ENCODE measurements around the gene ITGA3. TPM values are rescaled to one million over a fixed set of nuclear protein-coding genes. Genes with fewer than 3 reads are reported as not detected.

Gene ITGA3
- total RNA-seq, 5 donors from 2014 or later (not counting 1 experiment from before 2014, with no cell fraction given): 8.5 to 20.0 (median 14.8) TPM

DNA sequence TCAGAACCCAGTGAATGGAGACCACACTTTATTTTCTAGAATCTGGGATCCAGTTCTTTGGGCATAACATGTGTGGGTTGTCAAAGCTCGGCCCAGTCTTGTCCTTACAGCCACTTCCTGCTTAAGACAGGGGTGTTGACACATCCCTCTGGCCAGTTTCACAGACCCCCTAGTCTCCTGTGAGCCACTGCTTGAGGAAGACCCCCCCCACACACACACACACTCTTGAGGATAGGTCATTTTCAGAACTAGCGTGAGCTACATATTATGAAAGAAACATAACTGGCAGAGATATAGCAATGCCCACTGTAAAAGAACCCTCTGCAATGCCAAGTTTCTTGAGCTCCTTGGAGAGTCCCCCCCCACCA lies 36.0 kb downstream of the ITGA3 start:
- Histone ChIP-seq H3K4me1 (ENCODE audit: control insufficient read depth in 1 of 2, extremely low read depth in 1 of 2, insufficient read depth in 2 of 2, low read length in 2 of 2) (peaks cover 5 to 20% of the 10 kb centered on the region in 2 experiments), H3K9me3 (no peaks in the 10 kb centered on the region), H3K36me3 (ENCODE audit: control insufficient read depth in 2 of 2, extremely low read depth in 1 of 2, insufficient read depth in 1 of 2, low read length in 1 of 2) (no peaks in the 10 kb centered on the region), H3K27ac (ENCODE audit: low read length) (no peak overlapping the region), H3K27me3 (replicated peaks in 1 of 2; ENCODE audit: control insufficient read depth in 2 of 2, extremely low read depth in 1 of 2, insufficient read depth in 2 of 2, low read length in 1 of 2) (peaks cover 0 to 5% of the 10 kb centered on the region in 2 experiments), H3K4me3 (ENCODE audit: control insufficient read depth in 1 of 2, extremely low read depth in 1 of 2, low read length in 1 of 2) (no peak overlapping the region)
- CTCF ChIA-PET: interaction anchor here (0.5 to 1.9 kb wide), 7 partner anchors 14 to 835 kb away, joined by 3 to 6 read pairs (median 3); no protein-coding TSS in a partner anchor
- Mint-ChIP-seq H3K27ac (no peak overlapping the region), H3K9me3 (no peaks in the 10 kb centered on the region), H3K36me3 (no peaks in the 10 kb centered on the region), H3K4me3 (no peak overlapping the region), H3K27me3 (no peaks in the 10 kb centered on the region), H3K4me1 (peaks cover 23 to 36% (median 23%) of the 10 kb centered on the region in 3 donors)
- no CpG with 5 or more reads among the region's 2 CpGs for WGBS (ENCODE audit: insufficient coverage)
- POLR2A ChIA-PET: no interaction called here
- ATAC-seq (replicated peaks in 1 of 4): no peak
- no peak for DNase-seq

DNA sequence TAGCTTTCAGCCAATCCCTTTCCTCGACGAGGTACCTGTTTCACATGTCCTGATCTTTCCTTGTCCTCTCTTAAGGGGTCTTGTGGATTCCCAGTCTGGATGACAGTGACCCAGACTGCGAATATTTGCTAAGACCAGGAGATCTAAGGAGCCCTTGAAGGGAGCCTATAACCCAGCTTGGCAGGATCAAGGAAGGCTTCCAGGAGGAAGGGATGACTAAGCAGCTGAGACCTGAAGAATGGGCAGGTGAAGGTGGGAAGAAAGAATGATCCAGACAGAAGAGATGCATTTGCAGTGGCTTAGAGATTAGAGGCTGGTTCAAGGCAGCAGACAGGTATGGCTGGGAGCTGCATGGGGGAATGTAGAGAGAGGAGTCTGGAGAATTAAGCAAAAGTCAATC lies 37.3 kb downstream of the ITGA3 start:
- Mint-ChIP-seq H3K9me3 (no peaks in the 10 kb centered on the region), H3K27ac (peak overlapping the region; percentile 34 to 74), H3K27me3 (no peaks in the 10 kb centered on the region), H3K4me1 (peaks cover 28 to 45% (median 29%) of the 10 kb centered on the region in 3 donors), H3K4me3 (peak overlapping the region in 1 of 3 donors; percentile 95), H3K36me3 (no peaks in the 10 kb centered on the region)
- Histone ChIP-seq H3K4me3 (ENCODE audit: control insufficient read depth in 1 of 2, extremely low read depth in 1 of 2, low read length in 1 of 2) (no peak overlapping the region), H3K27me3 (replicated peaks in 1 of 2; ENCODE audit: control insufficient read depth in 2 of 2, extremely low read depth in 1 of 2, insufficient read depth in 2 of 2, low read length in 1 of 2) (peaks cover 0 to 5% of the 10 kb centered on the region in 2 experiments), H3K4me1 (ENCODE audit: control insufficient read depth in 1 of 2, extremely low read depth in 1 of 2, insufficient read depth in 2 of 2, low read length in 2 of 2) (peaks cover 5 to 26% of the 10 kb centered on the region in 2 experiments), H3K27ac (ENCODE audit: low read length) (no peak overlapping the region), H3K36me3 (ENCODE audit: control insufficient read depth in 2 of 2, extremely low read depth in 1 of 2, insufficient read depth in 1 of 2, low read length in 1 of 2) (peaks cover 0 to 10% of the 10 kb centered on the region in 2 donors), H3K9me3 (no peaks in the 10 kb centered on the region)
- ATAC-seq (replicated peaks in 1 of 4): no peak
- CTCF ChIA-PET: interaction anchor here (0.6 to 1.9 kb wide), 9 partner anchors 14 to 856 kb away, joined by 3 to 5 read pairs (median 4); partner anchors contain the start of gene SAMD14 (in 1 of the 2)
- 95% methylated on average over 3 of the region's 3 CpGs for WGBS (ENCODE audit: insufficient coverage)
- DNase-seq: no peak
- POLR2A ChIA-PET: no interaction called here

DNA sequence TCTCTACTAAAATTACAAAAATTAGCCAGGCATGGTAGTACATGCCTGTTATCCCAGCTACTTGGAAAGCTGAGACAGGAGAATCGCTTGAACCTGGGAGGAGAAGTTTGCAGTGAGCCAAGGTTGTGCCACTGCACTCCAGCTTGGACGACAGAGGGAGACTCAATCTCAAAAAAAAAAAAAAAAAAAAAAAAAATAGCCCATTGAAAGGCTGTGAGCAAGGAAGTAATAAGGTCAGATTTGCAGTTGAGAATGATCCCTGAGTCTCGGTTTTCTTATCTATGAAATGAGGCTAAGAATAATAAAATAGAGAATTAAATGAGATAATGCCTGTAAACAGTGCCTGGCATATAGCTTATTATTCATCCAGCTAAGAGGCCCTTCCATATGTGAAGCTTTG lies 37.9 kb downstream of the ITGA3 start:
- no peak for DNase-seq
- Mint-ChIP-seq H3K27ac (peak overlapping the region; percentile 96), H3K27me3 (no peaks in the 10 kb centered on the region), H3K4me3 (peak overlapping the region; percentile 95 to 97 (median 95)), H3K9me3 (no peaks in the 10 kb centered on the region), H3K36me3 (peaks cover 4% of the 10 kb centered on the region), H3K4me1 (peaks cover 31 to 51% (median 31%) of the 10 kb centered on the region in 3 donors)
- no CpG with 5 or more reads among the region's 3 CpGs for WGBS (ENCODE audit: insufficient coverage)
- H3K4me3 ChIP-seq (ENCODE audit: control insufficient read depth in 1 of 2, extremely low read depth in 1 of 2, low read length in 1 of 2): no peak overlapping the region
- peaks cover under 1 to 15% of the 10 kb centered on the region in 2 donors for H3K36me3 ChIP-seq (ENCODE audit: control insufficient read depth in 2 of 2, extremely low read depth in 1 of 2, insufficient read depth in 1 of 2, low read length in 1 of 2)
- ATAC-seq (replicated peaks in 1 of 4): no peak
- no peaks in the 10 kb centered on the region for H3K9me3 ChIP-seq
- peaks cover 0 to 5% of the 10 kb centered on the region in 2 experiments for H3K27me3 ChIP-seq (replicated peaks in 1 of 2; ENCODE audit: control insufficient read depth in 2 of 2, extremely low read depth in 1 of 2, insufficient read depth in 2 of 2, low read length in 1 of 2)
- CTCF ChIA-PET: interaction anchor here (0.6 to 1.8 kb wide), 32 partner anchors 8 to 857 kb away, joined by 3 to 14 read pairs (median 5); partner anchors contain the start of gene ITGA3 (in 1 of the 2)
- POLR2A ChIA-PET: interaction anchor here in 1 of 2 donors (0.7 kb wide), 1 partner anchor 93 kb away, joined by 10 read pairs; no protein-coding TSS in a partner anchor
- peak overlapping the region; percentile 55 for H3K27ac ChIP-seq (ENCODE audit: low read length)
- peaks cover 5 to 26% of the 10 kb centered on the region in 2 experiments for H3K4me1 ChIP-seq (ENCODE audit: control insufficient read depth in 1 of 2, extremely low read depth in 1 of 2, insufficient read depth in 2 of 2, low read length in 2 of 2)

DNA sequence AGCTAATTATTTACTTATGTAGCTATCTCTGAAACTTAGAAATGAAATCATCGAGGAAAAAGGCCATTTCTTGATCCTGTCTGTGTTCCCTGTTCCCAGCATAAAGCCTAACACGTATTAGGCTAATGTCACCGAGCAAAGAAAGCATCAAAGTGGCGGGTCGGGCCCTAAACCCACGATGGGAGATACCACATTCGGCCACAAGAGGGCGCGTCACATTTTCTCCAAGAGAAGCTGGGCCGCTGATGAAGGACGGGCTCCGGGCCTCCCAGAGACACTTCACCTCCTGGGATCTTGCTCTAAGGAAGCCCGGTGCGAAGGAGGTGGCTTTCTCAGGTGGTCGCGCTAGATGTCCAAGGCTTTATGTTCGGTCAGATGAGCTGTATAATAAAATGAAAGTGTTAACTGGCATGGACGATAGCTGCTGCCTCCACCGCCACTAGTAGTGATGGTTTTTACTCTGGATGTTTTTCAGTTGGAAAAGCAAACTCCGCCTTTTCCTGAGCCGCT lies 38.4 kb downstream of the ITGA3 start:
- Mint-ChIP-seq H3K4me3 (peak overlapping the region; percentile 95 to 97 (median 95)), H3K9me3 (no peaks in the 10 kb centered on the region), H3K36me3 (peaks cover 4% of the 10 kb centered on the region), H3K27me3 (no peaks in the 10 kb centered on the region), H3K4me1 (peaks cover 31 to 52% (median 31%) of the 10 kb centered on the region in 3 donors), H3K27ac (peak overlapping the region; percentile 96)
- under 1% methylated on average over 16 of the region's 21 CpGs for WGBS (ENCODE audit: insufficient coverage)
- ATAC-seq (replicated peaks in 1 of 4) (peak; percentile 47 to 52 (median 51)), DNase-seq (peak; percentile 53 to 96 (median 85))
- H3K27me3 ChIP-seq (replicated peaks in 1 of 2; ENCODE audit: control insufficient read depth in 2 of 2, extremely low read depth in 1 of 2, insufficient read depth in 2 of 2, low read length in 1 of 2): peaks cover 0 to 5% of the 10 kb centered on the region in 2 experiments
- POLR2A ChIA-PET: interaction anchor here (0.5 to 0.7 kb wide), 2 partner anchors 93 to 108 kb away, joined by 3 to 10 read pairs; no protein-coding TSS in a partner anchor
- H3K27ac ChIP-seq (ENCODE audit: low read length): peak overlapping the region; percentile 55
- CTCF ChIA-PET: interaction anchor here (0.6 to 1.8 kb wide), 36 partner anchors 9 to 681 kb away, joined by 3 to 14 read pairs (median 5); partner anchors contain the start of genes ITGA3 (in 1 of the 2) and PPP1R9B (in 1 of the 2)
- H3K4me3 ChIP-seq (ENCODE audit: control insufficient read depth in 1 of 2, extremely low read depth in 1 of 2, low read length in 1 of 2): peak overlapping the region; percentile 59 to 82
- peaks cover 5 to 26% of the 10 kb centered on the region in 2 experiments for H3K4me1 ChIP-seq (ENCODE audit: control insufficient read depth in 1 of 2, extremely low read depth in 1 of 2, insufficient read depth in 2 of 2, low read length in 2 of 2)
- H3K9me3 ChIP-seq: no peaks in the 10 kb centered on the region
- H3K36me3 ChIP-seq (ENCODE audit: control insufficient read depth in 2 of 2, extremely low read depth in 1 of 2, insufficient read depth in 1 of 2, low read length in 1 of 2): peaks cover 5 to 19% of the 10 kb centered on the region in 2 donors

DNA sequence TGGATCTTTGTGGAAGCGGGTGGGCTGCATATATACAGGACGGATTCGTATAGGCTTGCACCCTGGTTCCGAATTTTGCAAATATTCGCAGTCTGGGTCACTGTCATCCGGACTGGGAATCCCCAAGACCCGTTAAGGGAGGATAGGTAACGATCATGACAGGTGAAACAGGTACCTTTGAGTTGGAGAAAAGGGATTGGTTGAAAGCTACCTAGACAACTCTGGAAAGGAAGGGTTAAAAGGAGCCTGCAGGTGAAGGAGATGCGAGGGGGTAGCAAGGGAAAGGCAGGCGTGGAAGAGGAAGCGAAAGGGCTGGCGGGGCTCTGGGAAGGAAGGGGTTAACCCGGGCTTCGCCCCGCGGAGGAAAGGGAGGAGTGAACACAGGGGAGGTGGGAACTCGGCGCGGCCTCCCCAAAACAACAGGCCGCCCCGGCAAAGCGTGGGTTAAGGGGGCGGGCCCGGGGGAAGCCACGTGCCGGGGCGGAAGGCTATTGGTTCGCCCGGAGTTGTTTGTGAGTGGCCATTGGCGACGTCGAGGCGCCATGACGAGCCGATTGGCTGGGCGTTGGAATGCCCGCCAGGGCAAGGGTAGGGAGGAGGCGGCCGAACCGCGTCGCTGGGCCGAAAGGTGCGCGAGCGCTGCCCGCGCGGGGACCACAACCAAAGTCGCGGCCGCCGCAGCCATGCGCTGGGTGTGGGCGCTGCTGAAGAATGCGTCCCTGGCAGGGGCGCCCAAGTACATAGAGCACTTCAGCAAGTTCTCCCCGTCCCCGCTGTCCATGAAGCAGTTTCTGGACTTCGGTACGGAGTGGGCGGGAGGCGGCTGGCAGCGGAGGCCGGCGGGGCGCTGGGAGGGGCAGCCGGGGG lies 39.1 kb downstream of the ITGA3 start, which contains the start of gene PDK2:
Gene PDK2 (plus strand): TSS at position 599 of the 867 bp plus-strand sequence. CDS start 85 bp downstream, at position 684.
- POLR2A ChIA-PET: interaction anchor here in 1 of 2 donors (0.5 kb wide), 1 partner anchor 108 kb away, joined by 3 read pairs; no protein-coding TSS in a partner anchor
- ATAC-seq (replicated peaks in 1 of 4): peak; percentile 89 to 96 (median 91)
- no peaks in the 10 kb centered on the region for H3K9me3 ChIP-seq
- Mint-ChIP-seq H3K27ac (peak within 1 kb of the TSS; percentile 96), H3K4me3 (peak within 1 kb of the TSS; percentile 95 to 97 (median 95)), H3K27me3 (no peaks in the 10 kb centered on the region), H3K9me3 (no peaks in the 10 kb centered on the region), H3K36me3 (peaks cover 9% of the 10 kb centered on the region), H3K4me1 (peaks cover 35 to 58% (median 36%) of the 10 kb centered on the region in 3 donors)
- peaks cover 5 to 29% of the 10 kb centered on the region in 2 experiments for H3K4me1 ChIP-seq (ENCODE audit: control insufficient read depth in 1 of 2, extremely low read depth in 1 of 2, insufficient read depth in 2 of 2, low read length in 2 of 2)
- under 1% methylated on average over 64 of the region's 68 CpGs for WGBS (ENCODE audit: insufficient coverage)
- peaks cover 8 to 24% of the 10 kb centered on the region in 2 donors for H3K36me3 ChIP-seq (ENCODE audit: control insufficient read depth in 2 of 2, extremely low read depth in 1 of 2, insufficient read depth in 1 of 2, low read length in 1 of 2)
- peaks cover 0 to 5% of the 10 kb centered on the region in 2 experiments for H3K27me3 ChIP-seq (replicated peaks in 1 of 2; ENCODE audit: control insufficient read depth in 2 of 2, extremely low read depth in 1 of 2, insufficient read depth in 2 of 2, low read length in 1 of 2)
- CTCF ChIA-PET: interaction anchor here (0.6 to 1.8 kb wide), 28 partner anchors 9 to 682 kb away, joined by 3 to 14 read pairs (median 6); partner anchors contain the start of genes ITGA3 (in 1 of the 2) and PPP1R9B (in 1 of the 2)
- peak within 1 kb of the TSS; percentile 58 for H3K27ac ChIP-seq (ENCODE audit: low read length)
- peak within 1 kb of the TSS; percentile 59 to 82 for H3K4me3 ChIP-seq (ENCODE audit: control insufficient read depth in 1 of 2, extremely low read depth in 1 of 2, low read length in 1 of 2)
- DNase-seq: peak; percentile 93 to 98 (median 96)

Data from T-cell (primary cell).